Erythroblast (primary cell): ENCODE measurements around the gene ANXA8L1.

ENCODE experiments used
- GATA1 ChIP-seq: IDR thresholded peaks from 2 replicates; pipeline ENCODE4 v1.6.1; 2011; ENCODE audit warnings: low read depth, mild to moderate bottlenecking, control low read depth, low read length, moderate library complexity
- POLR2A ChIP-seq: IDR thresholded peaks from 2 replicates; pipeline ENCODE4 v1.6.1; 2011; ENCODE audit warnings: mild to moderate bottlenecking, low read length

DNA sequence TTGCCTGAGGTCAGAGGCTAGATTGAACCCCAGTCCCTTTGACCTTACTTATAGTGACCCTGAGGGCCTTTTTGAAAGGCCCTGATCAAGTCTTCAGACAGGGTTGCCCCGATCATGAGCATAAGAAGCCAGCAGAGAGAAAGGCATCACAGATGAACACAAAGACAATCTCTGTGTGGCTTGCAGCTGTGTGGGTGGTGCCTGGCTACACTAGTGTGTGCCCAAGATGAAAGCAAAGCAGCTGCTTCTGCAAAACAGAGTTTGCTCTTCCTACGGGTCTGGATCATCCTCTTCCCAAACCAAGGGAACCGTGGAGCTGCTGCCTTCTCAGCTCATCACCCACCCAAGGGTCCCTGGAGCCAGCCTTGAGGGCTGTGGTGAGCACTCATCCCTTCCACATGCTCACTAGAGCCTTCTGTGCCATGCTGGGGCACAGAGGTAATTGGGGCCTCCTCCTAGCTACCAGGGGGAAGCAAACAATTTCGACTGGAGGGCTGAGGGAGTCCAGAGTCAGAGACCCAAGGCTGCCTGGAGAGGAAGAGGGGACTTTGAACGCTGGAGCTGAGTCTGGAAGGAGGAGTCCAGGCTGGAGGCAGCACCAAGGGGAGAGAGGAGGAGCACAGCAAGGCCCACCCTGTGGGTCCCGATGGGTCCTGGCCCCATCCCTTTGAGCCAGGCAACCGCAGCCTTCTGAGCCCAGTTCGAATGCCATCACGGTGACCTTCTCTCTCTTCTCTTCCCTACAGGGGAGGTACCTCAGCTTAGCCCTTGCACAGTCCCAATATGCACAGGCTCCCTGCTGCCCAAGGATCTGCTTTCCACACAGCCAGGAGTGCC, 46.5 kb upstream of the ANXA8L1 start:
- no peak for TF ChIP-seq POLR2A
- TF ChIP-seq GATA1 = no peak
